ENCODE results near the gene ZNF286A. TPM values are rescaled to one million over a fixed set of nuclear protein-coding genes. Genes with fewer than 3 reads are reported as not detected.

Gene ZNF286A
- total RNA-seq, 1 donor: 33.7 TPM

DNA sequence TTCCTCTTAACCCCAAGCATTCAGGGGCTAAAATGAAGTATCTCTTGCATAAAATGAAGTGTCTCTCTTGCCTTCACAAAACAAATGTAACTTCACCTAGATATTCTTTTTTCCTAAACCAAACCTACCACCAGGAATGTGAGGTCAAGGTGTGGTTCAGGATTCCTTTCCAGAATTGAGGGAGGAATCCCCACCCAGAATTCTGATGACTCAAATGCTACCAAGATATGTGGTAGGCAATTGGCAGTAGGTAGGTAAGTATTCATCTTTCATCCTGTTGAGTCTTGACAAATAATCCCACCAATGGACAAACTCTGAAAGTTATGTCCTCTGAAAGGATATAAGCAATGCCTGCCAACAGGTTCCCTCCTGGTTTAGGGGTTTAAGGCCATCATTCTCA is 41.7 kb upstream of the ZNF286A start:
- TF ChIP-seq, protein P1, sequence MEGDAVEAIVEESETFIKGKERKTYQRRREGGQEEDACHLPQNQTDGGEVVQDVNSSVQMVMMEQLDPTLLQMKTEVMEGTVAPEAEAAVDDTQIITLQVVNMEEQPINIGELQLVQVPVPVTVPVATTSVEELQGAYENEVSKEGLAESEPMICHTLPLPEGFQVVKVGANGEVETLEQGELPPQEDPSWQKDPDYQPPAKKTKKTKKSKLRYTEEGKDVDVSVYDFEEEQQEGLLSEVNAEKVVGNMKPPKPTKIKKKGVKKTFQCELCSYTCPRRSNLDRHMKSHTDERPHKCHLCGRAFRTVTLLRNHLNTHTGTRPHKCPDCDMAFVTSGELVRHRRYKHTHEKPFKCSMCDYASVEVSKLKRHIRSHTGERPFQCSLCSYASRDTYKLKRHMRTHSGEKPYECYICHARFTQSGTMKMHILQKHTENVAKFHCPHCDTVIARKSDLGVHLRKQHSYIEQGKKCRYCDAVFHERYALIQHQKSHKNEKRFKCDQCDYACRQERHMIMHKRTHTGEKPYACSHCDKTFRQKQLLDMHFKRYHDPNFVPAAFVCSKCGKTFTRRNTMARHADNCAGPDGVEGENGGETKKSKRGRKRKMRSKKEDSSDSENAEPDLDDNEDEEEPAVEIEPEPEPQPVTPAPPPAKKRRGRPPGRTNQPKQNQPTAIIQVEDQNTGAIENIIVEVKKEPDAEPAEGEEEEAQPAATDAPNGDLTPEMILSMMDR (IDR thresholded peaks at IDR 0.05; ENCODE audit: insufficient read depth, low read length): no peak
- no peak overlapping the region for H3K4me3 ChIP-seq (ENCODE audit: low read depth, low read length)
- no peak for DNase-seq (ENCODE audit: low read depth)

DNA sequence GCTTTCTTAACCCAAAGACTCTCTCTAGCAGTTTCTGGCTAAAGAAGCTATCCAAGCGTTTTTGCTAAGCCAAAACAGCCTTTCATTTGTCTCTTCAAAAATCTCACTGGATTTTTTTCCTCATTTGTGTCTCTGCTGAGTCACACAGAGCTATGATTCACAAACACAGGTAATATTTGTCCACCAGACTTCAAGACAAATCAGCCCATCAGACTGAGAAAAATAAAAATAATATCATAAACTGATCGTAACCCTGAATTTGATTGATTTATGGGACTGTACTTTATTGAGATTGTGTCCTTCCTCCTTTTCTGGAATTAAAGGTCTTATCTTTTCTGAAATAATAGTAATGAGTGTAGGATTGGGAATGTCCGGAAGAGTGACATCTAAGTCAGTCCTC is 41.3 kb upstream of the ZNF286A start:
- DNase-seq (ENCODE audit: low read depth): no peak
- no peak overlapping the region for H3K4me3 ChIP-seq (ENCODE audit: low read depth, low read length)
- TF ChIP-seq, protein P1 (IDR thresholded peaks at IDR 0.05; ENCODE audit: insufficient read depth, low read length): no peak

GRCh38 chr17:15659236-15659635 is 40.3 kb upstream of the ZNF286A start:
- H3K4me3 ChIP-seq (ENCODE audit: low read depth, low read length): no peak overlapping the region
- TF ChIP-seq, protein P1 (IDR thresholded peaks at IDR 0.05; ENCODE audit: insufficient read depth, low read length): no peak
- DNase-seq (ENCODE audit: low read depth): no peak

GRCh38 chr17:15659663-15660062 is 39.9 kb upstream of the ZNF286A start:
- H3K4me3 ChIP-seq (ENCODE audit: low read depth, low read length): no peak overlapping the region
- DNase-seq (ENCODE audit: low read depth): no peak
- TF ChIP-seq, protein P1 (IDR thresholded peaks at IDR 0.05; ENCODE audit: insufficient read depth, low read length): no peak

DNA sequence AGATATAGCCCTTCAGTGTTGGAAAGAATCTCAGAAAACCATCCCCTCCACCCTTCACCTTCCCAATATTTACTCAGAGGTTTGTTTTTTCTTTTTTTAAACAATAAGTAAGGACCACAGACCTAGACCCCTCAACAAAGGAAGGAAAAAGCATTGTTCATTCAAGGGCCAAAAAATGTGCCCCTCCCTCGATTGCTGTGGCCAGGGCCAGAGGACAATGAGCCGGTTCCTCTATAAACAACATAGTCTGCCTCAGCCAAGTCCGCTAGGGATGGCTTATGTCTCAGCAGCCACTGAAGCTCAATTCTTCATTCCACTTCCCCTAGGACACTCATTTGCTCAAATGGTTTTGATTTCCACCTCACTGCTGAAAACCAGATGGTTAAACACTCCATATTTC is 39.5 kb upstream of the ZNF286A start:
- DNase-seq (ENCODE audit: low read depth): no peak
- TF ChIP-seq, protein P1 (IDR thresholded peaks at IDR 0.05; ENCODE audit: insufficient read depth, low read length): no peak

DNA sequence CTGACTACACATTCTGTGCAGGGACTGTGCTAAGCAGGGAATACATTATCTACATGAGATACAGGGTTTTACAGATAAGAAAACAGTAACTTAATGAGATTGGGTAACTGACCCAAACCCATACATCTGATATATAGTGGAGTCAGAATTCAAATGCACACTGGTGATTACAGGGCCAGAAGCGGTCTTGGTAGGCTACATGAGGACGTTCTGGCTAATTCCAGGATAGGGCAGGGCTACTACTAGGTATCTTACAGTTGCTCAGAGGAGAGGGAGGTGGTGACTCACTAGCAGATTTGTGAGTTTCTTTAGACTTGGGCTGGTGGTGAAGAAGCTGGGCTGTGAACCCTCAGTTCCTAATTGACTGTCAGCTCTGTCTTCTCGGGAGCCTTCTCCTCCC is 36.9 kb upstream of the ZNF286A start:
- H3K4me3 ChIP-seq (ENCODE audit: low read depth, low read length): no peak overlapping the region
- DNase-seq (ENCODE audit: low read depth): no peak
- TF ChIP-seq, protein P1 (IDR thresholded peaks at IDR 0.05; ENCODE audit: insufficient read depth, low read length): no peak

More for the DNA sequence above, 39.5 kb upstream of the ZNF286A start:
- no peak overlapping the region for H3K4me3 ChIP-seq (ENCODE audit: low read depth, low read length)

GRCh38 chr17:15663176-15663575 is 36.4 kb upstream of the ZNF286A start:
- TF ChIP-seq, protein P1 (IDR thresholded peaks at IDR 0.05; ENCODE audit: insufficient read depth, low read length): no peak
- no peak overlapping the region for H3K4me3 ChIP-seq (ENCODE audit: low read depth, low read length)
- no peak for DNase-seq (ENCODE audit: low read depth)

All from fibroblast of the aortic adventitia (primary cell).